HG03442 (cell line): Measurements from ENCODE around the gene RASGRP4.

Experiments used
- ATAC-seq: cut with Tn5 transposase; IDR thresholded peaks from one replicate; pipeline ENCODE4 v1.9.1; 2021; ENCODE audit warnings: mild to moderate bottlenecking, moderate library complexity; ENCODE audit not compliant: unreplicated experiment

The RASGRP4 gene

DNA sequence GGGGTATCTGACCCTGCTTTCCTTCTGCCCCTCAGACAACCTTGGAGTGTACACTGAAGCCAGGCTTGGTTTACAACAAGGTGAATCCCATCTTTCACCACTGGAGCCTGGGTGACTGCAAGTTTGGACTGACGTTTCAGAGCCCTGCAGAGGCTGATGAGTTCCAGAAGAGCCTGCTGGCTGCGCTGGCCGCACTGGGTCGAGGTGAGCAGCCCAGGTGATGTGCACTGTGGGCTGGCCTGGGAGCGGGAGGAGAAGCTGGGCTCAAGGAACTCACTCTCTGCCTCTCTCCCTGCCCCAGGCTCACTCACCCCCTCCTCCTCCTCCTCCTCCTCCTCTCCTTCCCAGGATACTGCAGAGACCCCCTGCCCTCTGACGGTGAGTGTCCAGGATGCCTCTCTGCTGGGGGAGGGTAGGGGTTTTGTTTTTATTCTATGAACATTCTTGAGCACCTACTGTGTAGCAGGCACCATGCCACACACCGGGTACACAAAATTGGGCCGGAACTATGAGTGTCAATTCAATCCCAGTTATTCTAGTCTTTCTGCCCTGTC lies 34.0 kb downstream of the RASGRP4 start:
- no peak for ATAC-seq

DNA sequence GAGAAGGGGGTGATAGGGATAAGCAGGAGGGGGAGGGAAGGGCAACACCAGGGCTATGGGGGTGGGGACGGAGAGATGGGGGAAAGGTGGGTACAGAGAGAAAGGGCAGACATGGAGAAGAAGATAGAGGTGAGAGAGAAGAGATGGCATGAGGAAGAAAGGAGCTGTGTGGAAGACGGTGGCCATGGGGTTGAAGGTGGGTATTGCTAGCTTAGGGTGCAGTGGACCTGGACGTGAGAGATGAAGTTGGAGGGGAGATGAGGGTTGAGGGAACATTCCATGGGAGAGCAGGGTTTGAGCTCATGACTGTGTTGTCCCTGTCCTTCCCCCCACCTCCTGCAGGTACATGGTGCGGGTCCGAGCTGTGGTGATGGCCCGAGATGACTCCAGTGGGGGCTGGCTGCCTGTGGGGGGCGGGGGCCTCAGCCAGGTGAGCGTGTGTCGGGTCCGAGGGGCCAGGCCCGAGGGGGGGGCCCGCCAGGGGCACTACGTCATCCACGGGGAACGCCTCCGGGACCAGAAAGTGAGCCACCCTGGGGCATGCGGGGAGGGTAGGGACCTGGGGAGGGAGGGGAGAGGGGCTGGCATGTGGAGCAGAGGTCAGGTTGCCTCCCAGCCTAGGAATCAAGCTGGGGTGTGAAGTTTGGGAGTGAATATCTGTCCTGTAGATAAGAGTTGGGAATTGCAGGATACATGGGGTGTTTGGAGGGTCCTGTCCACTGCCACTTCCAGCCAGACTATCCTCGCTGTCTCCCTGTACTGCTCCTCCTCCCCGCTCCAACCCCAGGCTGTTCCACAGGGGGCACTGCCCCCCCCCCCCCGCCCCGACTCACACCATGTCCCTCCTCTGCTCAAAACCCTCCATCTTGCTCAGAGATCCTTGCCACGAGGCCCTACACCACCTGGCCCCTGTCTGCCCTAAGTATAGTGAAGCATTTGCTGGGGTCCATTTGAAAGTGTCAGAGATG lies 35.8 kb downstream of the RASGRP4 start:
- ATAC-seq = no peak

- ATAC-seq = no peak
These were observed 36.7 kb downstream of the RASGRP4 start for GRCh38 chr19:38389101-38389925.

DNA sequence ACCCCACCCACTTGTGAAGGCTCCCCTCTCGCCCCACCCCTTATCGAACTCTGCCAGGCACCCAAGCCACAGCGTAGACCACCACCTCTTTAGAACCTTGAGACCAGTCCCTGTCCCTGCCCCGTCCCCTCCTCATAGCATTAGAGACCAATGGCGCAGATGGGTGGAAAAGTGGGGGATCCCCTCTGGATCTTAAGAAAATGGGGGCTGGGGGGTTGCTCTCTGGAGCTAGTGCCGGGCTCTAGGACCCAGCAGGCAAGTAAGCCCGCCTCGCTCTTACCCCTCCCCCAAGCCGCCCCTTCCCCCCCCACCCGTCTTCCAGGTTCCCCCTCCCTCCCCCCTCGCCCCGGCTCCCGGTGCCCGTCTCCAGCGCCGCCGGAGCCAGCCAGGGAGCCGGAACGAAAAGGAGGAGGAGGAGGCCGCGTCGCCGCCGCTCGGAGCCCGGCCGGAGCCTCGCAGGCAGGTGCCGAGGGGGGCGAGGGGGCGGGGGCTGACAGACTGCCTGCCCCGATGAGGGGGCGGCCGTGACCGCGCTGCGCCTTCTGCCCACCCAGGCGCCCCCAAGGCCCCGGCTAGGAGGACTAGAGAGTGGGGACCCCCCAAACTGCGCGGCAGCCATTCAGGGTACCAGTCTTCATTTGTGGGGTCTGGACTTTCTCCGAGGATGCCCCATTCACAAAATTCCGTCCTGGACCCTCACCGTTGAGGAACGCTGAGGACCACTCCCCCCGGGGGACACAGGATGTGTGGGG lies 37.5 kb downstream of the RASGRP4 start, which contains the start of gene SPRED3:
Gene SPRED3 (plus strand): TSS at position 349 of the 752 bp plus-strand sequence. CDS start 1,606 bp downstream, outside the sequence.
- ATAC-seq = no peak

- ATAC-seq = peak; percentile 51
These were observed 38.3 kb downstream of the RASGRP4 start, which contains the start of gene GGN for GRCh38 chr19:38387550-38388348. Gene GGN (minus strand): TSS chr19:38388034. CDS start chr19:38387261, 773 bp downstream.

DNA sequence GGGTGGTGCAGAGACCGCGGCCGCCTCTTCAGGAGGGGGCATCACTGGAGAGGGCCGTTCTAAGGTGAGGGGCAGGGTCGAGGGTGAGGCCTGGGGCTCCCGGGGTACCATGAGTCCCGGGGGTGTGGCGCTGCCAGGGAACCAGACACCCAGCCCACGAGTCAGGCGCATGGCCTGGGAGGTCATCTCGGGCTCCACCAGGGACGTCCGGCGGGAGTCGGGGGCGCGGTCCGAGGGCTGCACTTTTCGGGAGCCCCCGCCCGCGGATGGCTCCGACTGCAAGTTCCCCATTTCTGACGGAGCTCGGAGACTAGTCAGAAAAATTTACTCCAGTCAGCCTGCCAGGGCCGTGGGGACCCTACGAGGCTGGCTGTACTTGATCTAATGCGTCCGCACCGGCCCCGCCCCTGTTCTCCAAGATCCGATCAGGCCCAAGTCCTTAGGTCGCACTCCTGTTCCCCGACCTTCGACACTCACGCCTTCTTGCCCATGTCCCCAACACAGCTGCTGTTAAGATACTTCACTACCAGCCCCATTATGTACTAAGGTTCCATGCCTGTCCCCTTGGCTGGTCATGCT lies 39.0 kb downstream of the RASGRP4 start:
- no peak for ATAC-seq

DNA sequence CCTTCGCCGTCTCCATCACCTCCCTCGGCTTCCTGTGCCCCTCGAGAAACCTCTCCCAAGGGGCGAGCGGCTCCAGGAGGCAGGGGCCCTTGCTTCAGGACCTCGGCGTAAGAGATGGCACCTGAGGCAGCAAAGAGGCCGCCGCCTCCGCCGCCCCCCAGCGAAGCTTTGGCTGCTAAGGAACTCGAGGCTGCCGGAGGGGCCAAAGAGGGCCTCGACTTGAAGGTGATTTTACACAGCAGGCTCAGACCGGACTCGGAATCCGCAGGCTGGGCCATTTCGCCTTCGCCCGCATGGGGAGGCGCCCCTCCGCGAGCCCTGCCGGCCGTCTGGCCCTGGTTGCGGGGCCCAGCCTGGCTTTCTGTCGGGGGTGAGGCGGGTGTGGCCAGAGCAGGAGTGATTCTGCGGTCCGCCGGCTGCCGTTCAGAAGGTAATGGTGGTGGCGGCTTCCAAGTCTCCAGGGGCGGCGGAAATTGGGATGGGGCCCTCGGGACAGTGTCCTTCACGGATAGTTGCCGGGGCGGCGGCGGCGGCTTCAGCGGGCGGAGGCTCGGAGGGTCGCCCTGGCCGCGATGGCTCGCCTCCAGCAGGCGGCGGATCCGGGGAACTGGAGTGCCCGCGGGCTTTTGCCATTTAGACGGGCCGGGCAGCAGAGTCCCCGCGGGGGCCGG lies 39.6 kb downstream of the RASGRP4 start:
- no peak for ATAC-seq

DNA sequence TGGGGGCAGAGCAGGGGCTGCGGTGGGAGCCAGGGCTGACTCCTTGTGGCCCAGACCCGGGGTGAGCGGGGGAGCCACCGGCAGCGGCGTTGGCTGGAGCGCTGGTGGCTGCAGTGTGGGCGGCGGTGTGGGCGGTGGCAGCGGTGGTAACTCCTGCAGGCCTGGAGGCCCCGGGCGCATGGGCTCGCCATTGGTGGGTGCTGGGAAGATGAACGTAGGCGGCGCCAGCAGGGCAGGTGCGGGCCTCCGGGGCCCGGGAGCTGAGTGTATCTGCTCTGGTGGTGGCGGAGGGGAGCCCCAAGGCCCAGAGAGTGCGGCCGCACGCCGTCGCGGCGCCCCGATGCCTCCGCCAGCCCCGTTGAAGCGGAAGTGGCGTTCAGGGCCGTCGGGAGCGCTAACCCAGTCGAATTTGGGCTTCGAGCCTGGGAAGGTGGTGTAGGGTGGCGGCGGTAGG lies 40.2 kb downstream of the RASGRP4 start:
- ATAC-seq = no peak

DNA sequence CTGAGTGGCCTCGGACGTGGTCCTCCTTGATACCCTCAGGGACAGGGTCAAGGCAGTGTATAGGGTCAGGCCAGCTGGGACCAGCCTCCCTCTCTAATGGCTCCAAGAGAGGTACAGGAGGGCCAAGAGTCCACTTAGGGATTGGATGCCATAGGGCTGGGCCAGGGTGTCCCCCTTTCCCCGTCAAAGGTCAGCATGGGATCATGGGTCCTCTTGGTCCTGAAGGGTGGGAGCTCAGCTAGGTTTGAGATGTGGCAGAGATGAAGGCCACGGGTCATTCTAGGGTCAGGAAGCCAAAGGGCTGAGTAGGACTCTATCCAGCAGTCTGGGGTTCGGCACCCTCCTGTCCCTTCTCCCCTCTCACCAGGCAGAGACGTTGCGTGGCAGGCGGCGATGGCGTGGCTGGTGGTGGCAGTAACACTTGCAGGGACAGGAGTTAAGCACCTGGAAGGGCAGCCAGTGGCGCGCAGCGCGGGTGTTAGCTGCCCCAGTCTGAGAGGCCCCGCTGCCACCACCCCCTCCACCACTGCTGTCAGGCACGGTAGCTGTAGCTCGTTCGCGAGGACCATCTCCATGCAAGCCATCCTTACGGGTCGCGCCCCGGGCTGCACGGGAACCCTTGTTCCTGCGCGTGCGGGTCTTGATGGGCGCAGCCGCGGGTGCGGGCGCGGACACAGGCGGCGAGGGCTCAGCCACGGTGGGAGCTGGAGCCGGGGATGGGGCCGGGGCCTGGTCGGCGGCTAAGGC lies 40.8 kb downstream of the RASGRP4 start:
- ATAC-seq = no peak

GRCh38 chr19:38384209-38385027 lies 41.6 kb downstream of the RASGRP4 start:
- no peak for ATAC-seq

- ATAC-seq = no peak
These were observed 42.3 kb downstream of the RASGRP4 start for GRCh38 chr19:38383743-38384142.

DNA sequence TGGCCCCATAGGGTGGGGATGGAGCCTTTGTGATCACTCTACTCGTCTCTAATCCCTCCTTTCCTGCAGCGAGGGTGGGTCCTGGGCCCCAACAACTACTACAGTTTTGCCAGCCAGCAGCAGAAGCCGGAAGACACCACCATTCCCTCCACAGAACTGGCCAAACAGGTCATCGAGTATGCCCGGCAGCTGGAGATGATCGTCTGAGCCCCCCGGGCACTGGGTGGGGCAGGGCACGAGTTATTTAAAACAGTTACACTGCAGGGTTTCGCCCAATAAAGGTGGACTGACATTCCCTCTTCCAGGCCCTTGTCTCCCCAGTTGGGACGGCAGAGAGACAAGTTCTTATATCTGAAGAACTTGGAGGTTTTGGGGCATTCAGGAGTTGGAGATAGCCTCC lies 42.8 kb downstream of the RASGRP4 start:
- ATAC-seq = no peak

GRCh38 chr19:38381138-38381537 lies 44.9 kb downstream of the RASGRP4 start:
- no peak for ATAC-seq

DNA sequence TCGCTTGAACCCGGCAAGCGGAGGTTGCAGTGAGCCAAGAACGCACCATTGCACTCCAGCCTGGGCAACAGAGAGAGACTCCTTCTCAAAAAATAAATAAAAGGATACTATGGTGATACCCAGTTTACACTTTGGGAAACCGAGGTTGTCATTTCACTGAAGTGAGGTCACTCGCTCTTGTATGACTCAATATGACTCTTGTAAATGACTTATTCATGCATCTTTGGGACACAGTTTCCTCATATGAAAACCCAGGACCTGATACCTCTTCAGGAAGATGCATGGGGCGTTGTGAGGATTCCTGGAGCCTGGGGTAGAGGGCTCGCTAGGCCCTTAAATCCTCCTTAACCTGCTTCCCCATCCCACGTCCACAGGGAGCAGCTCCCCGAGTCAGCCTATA lies 47.2 kb downstream of the RASGRP4 start:
- no peak for ATAC-seq

DNA sequence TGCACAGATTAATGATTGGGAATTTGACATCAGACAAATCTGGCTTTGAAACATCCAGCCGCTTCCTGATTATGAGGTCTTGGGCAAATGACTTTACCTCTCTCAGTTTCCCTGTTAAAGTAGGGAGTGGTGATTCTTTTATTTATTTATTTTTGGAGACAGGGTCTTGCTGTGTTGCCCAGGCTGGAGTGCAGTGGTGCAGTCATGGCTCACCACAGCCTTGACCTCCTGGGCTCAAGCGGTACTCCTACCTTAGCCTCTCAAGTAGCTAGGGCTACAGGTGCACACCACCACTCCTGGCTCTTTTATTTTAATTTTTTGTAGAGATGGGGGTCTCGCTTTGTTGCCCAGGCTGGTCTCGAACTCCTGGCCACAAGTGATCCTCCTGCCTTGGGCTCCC lies 49.0 kb downstream of the RASGRP4 start:
- ATAC-seq = no peak

DNA sequence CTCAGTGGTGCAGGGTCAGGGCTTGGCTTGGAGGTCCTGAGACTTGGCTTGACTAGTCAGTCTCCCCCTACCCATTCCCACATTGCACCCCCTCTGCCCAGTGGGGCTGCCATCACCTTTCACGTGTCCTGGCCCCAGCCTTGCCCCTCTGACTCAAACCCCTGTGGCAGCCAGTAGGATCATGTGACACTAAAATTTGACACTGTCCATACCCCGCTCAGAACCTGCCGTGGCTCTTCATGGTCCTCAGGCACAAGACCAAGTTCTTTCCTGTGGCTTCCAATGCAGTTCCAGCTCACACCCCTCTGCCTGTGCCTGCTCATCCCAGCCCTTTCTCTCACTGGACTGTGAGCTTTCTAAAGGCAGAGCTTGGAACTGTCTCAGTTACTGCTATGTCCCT lies 49.4 kb downstream of the RASGRP4 start:
- ATAC-seq = no peak

- no peak for ATAC-seq
These were observed 50.3 kb downstream of the RASGRP4 start for GRCh38 chr19:38375748-38376147.
